GM12878 (cell line): ENCODE results near the gene ZNF780A. TPM values are rescaled to one million over a fixed set of nuclear protein-coding genes. Genes with fewer than 3 reads are reported as not detected.
"Not testable (repeated sequence)": the region's sequence is repeated elsewhere in the genome, so short reads cannot be mapped to it uniquely, and the experiment has no call there.

Experiments
- ATAC-seq: fragments of 200-7000 bp; cut with Tn5 transposase; 3 replicates; pipeline ENCODE4 v1.9.1; 2020; ENCODE audit warnings: mild to moderate bottlenecking, moderate library complexity
- BruUV-seq: library from RNA; stranded (reverse); fragments of 400-500 nt; replicated peaks from 2 replicates; lab custom pipeline; 2021; lab: Mats Ljungman, UMichigan
- CTCF ChIA-PET: fragments of 300-600 bp; sonication (Branson Sonifier 250); formaldehyde crosslinking; extraction: SDS; loops from one replicate; lab custom pipeline; 2021; ENCODE audit warnings: inconsistent platforms; lab: Yijun Ruan, JAX
- POLR2A ChIA-PET: fragments of 350-600 bp; formaldehyde crosslinking; extraction: SDS; loops from one replicate; lab custom pipeline; 2021; ENCODE audit warnings: inconsistent platforms; lab: Charles Lee
- RAD21 ChIA-PET: fragments of 300-600 bp; sonication (Branson Sonifier 250); formaldehyde crosslinking; loops from one replicate; lab custom pipeline; 2023; ENCODE audit warnings: antibody characterized with exemption; ENCODE audit not compliant: unreplicated experiment; lab: Charles Lee
- SMC1A ChIA-PET: fragments of 300-600 bp; sonication (Branson Sonifier 250); formaldehyde crosslinking; loops from one replicate; lab custom pipeline; 2023; ENCODE audit not compliant: unreplicated experiment, uncharacterized antibody; lab: Charles Lee
- DNase-seq: peaks from one replicate; pipeline ENCODE4 v3.0.0-alpha.2; 2011; ENCODE audit warnings: low read depth, low spot score
- FAIRE-seq: peaks from 3 replicates; lab custom pipeline; 2011; peaks lifted over from hg19 to GRCh38; lab: Jason Lieb, UNC
- H2AFZ ChIP-seq: 2 replicates; pipeline ENCODE4 v1.6.0; 2011; ENCODE audit warnings: low read depth, low read length, control low read depth; ENCODE audit not compliant: control insufficient read depth
- H3K27ac ChIP-seq: 2 replicates; pipeline ENCODE4 v1.5.1; 2011; ENCODE audit warnings: control low read depth; ENCODE audit not compliant: control insufficient read depth, insufficient read depth
- H3K27me3 ChIP-seq, 2 experiments: replicated peaks in 1 of 2; 2 replicates each; pipeline versions ENCODE4 v1.6.0 to v1.6.1; 2011; ENCODE audit warnings: low read length in 1 of 2; ENCODE audit not compliant: control insufficient read depth in 2 of 2, insufficient read depth in 2 of 2
- H3K36me3 ChIP-seq, 2 experiments: 2 replicates each; pipeline ENCODE4 v1.5.1; 2011; ENCODE audit warnings: low read length in 1 of 2; ENCODE audit not compliant: control insufficient read depth in 2 of 2, insufficient read depth in 2 of 2
- H3K4me1 ChIP-seq: 2 replicates; pipeline ENCODE4 v1.6.1; 2011; ENCODE audit warnings: mild to moderate bottlenecking, low read length, moderate library complexity, mixed read lengths; ENCODE audit not compliant: control insufficient read depth, insufficient read depth
- H3K4me2 ChIP-seq: 2 replicates; pipeline ENCODE4 v1.6.0; 2011; ENCODE audit warnings: control low read depth; ENCODE audit not compliant: control insufficient read depth, insufficient read depth
- H3K4me3 ChIP-seq: fragments of 200-600 bp; sonication (generic); 2 replicates; pipeline ENCODE4 v1.5.1; 2016
- H3K79me2 ChIP-seq: 2 replicates; pipeline ENCODE4 v1.6.0; 2011; ENCODE audit warnings: low read length; ENCODE audit not compliant: control insufficient read depth, insufficient read depth
- H3K9ac ChIP-seq: 2 replicates; pipeline ENCODE4 v1.8.0; 2011; ENCODE audit warnings: low read length, control low read depth, mixed read lengths; ENCODE audit not compliant: control insufficient read depth, insufficient read depth
- H3K9me3 ChIP-seq: replicated peaks from 3 replicates; pipeline ENCODE4 v1.5.1; 2011; ENCODE audit warnings: mild to moderate bottlenecking, low read length; ENCODE audit not compliant: control insufficient read depth, insufficient read depth
- H4K20me1 ChIP-seq: 2 replicates; pipeline ENCODE4 v1.6.0; 2011; ENCODE audit not compliant: control insufficient read depth, insufficient read depth
- CHD4 ChIP-seq: fragments of 200-600 bp; sonication (generic); IDR thresholded peaks from 2 replicates; pipeline ENCODE4 v1.6.1; 2016; ENCODE audit warnings: mild to moderate bottlenecking
- EED ChIP-seq: sonication (generic); IDR thresholded peaks from 2 replicates; pipeline ENCODE4 v1.6.1; 2016; ENCODE audit warnings: antibody characterized with exemption, low read depth
- WGBS: methylation state at CpG from one replicate; pipeline ENCODE4 v1.1.6; 2016; ENCODE audit warnings: low lambda C conversion rate; ENCODE audit not compliant: insufficient replicate concordance, insufficient coverage; ENCODE audit errors: missing lambda C conversion rate; 5-methylcytosine and 5-hydroxymethylcytosine counted together
- in situ Hi-C: fragments of 300-500 bp; cut with MboI; formaldehyde crosslinking; loops from 9 replicates; pipeline ENCODE4 v1.14.3; 2018; ENCODE audit warnings: mixed read lengths
- intact Hi-C: fragments of 100-400 bp; cut with micrococcal nuclease; formaldehyde crosslinking; loops from one replicate; pipeline ENCODE4 v1.14.2; 2022; ENCODE audit not compliant: unreplicated experiment
- polyA plus RNA-seq, 11 experiments: library from polyadenylated mRNA; depleted of rRNA in 4 of 11; unstranded in 6 of 11; stranded (reverse) in 5 of 11; fragments of >200 nt; fragmentation: Nextera tagmentation in 4 of 11; fragmentation: Illumina TruSeq in 1 of 11; extraction: Ambion mirVana in 4 of 11; extraction: Trizol in 1 of 11; gene quantifications; 1 replicate in 1 of 11; 2 replicates in 10 of 11; pipeline versions ENCODE4 v1.2.1 to v1.2.3, GENCODE V29; 2011 to 2016; ENCODE audit warnings: inconsistent platforms in 2 of 11, missing spikeins in 2 of 11, low read depth in 1 of 11
- total RNA-seq, 4 experiments: library from RNA; depleted of rRNA in 3 of 4; stranded (reverse); fragments of >200 nt in 3 of 4; fragmentation: Illumina TruSeq in 1 of 4; extraction: Trizol in 1 of 4; gene quantifications; 2 replicates each; pipeline versions ENCODE4 v1.2.1 to v1.2.3, GENCODE V29; 2013 to 2021

Gene ZNF780A
- total and polyA plus RNA-seq, 10 of the 15 experiments (the other 5 are each of a cell fraction or from before 2014, with no cell fraction given) = 10.9 to 27.6 (median 17.6) TPM

DNA sequence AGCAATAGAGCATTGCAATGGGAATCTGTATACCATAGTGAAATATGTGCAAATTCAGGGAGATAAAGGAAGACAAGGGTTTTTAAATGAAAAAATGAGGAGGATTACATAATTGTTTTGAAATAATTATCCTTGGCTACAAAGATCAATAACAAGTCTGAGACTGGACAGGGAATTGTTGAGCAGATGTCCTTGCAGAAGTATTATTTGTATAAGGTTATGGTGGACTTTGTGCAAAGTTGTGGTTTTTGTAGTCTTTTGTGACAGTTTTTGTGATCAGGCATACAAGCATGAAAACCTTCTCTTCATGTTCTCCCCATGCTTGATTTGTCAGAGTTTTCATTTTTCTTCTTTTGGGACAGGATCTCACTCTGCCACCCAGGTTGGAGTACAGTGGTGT, 25.3 kb upstream of the ZNF780A start:
- H3K9ac ChIP-seq = no peak overlapping the region
- no peaks in the 10 kb centered on the region for H3K36me3 ChIP-seq
- RAD21 ChIA-PET = no interaction called here
- H3K27me3 ChIP-seq = no peaks in the 10 kb centered on the region
- H3K27ac ChIP-seq = no peak overlapping the region
- H3K4me3 ChIP-seq = no peak overlapping the region
- H3K4me1 ChIP-seq = no peaks in the 10 kb centered on the region
- no peak for DNase-seq
- SMC1A ChIA-PET = no interaction called here
- ATAC-seq = no peak
- FAIRE-seq = no peak
- no TSS peak for BruUV-seq
- CTCF ChIA-PET = no interaction called here
- no peak overlapping the region for H3K4me2 ChIP-seq
- in situ Hi-C loops (no loop called here), intact Hi-C loops (no loop called here)
- no peak overlapping the region for H2AFZ ChIP-seq
- POLR2A ChIA-PET = no interaction called here
- H3K9me3 ChIP-seq = no peaks in the 10 kb centered on the region; the same call in 2 of the 3 replicates
- TF ChIP-seq CHD4 (no peak), EED (no peak)
- no peaks in the 10 kb centered on the region for H4K20me1 ChIP-seq
- H3K79me2 ChIP-seq = no peaks in the 10 kb centered on the region

DNA sequence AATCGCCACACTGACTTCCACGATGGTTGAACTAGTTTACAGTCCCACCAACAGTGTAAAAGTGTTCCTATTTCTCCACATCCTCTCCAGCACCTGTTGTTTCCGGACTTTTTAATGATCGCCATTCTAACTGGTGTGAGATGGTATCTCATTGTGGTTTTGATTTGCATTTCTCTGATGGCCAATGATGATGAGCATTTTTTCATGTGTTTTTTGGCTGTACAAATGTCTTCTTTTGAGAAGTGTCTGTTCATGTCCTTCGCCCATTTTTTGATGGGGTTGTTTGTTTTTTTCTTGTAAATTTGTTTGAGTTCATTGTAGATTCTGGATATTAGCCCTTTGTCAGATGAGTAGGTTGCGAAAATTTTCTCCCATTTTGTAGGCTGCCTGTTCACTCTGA, 23.4 kb upstream of the ZNF780A start:
- BruUV-seq, H3K79me2 ChIP-seq, H3K27me3 ChIP-seq, H3K4me1 ChIP-seq, CTCF ChIA-PET, ATAC-seq, H3K9ac ChIP-seq, H3K4me2 ChIP-seq, SMC1A ChIA-PET, FAIRE-seq, H4K20me1 ChIP-seq, in situ Hi-C loops, intact Hi-C loops, DNase-seq, H3K36me3 ChIP-seq, H3K4me3 ChIP-seq, H3K9me3 ChIP-seq, H2AFZ ChIP-seq, H3K27ac ChIP-seq, RAD21 ChIA-PET, POLR2A ChIA-PET: not testable (repeated sequence)
- WGBS = 57% methylated on average over 2 of the region's 6 CpGs

DNA sequence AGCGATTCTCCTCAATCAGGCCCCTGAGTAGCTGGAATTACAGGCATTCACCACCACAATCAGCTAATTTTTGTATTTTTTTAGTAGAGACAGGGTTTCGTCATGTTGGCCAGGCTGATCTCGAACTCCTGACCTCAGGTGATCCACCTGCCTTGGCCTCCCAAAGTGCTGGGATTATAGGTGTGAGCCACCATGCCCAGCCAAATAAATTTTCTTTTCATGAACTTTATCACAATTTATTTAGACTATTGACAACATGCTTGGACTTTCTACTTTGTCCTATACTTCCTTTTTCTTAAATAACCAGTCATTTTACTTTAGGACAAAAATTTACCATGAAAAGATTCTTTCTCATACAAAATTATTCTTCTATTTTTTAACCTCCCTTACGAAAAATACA, 21.5 kb upstream of the ZNF780A start:
- SMC1A ChIA-PET, POLR2A ChIA-PET, H3K9ac ChIP-seq, DNase-seq, H3K79me2 ChIP-seq, H2AFZ ChIP-seq, H4K20me1 ChIP-seq, in situ Hi-C loops, intact Hi-C loops, H3K27me3 ChIP-seq, H3K36me3 ChIP-seq, FAIRE-seq, ATAC-seq, BruUV-seq, H3K4me3 ChIP-seq, H3K9me3 ChIP-seq, RAD21 ChIA-PET, H3K4me1 ChIP-seq, H3K4me2 ChIP-seq, H3K27ac ChIP-seq: not testable (repeated sequence)
- CTCF ChIA-PET = interaction anchor here (1.1 kb wide), 1 partner anchor 9 kb away, joined by 3 read pairs; no protein-coding TSS in a partner anchor
- 28% methylated on average over 4 of the region's 4 CpGs for WGBS
